ENCODE results near the gene MCM7.
"Not testable (repeated sequence)": the region's sequence is repeated elsewhere in the genome, so short reads cannot be mapped to it uniquely, and the experiment has no call there.

The MCM7 gene

GRCh38 chr7:100101016-100101862 lies at the start of gene MCM7, which contains the start of gene AP4M1:
Gene MCM7, minus strand, starts transcription at chr7:100101397. Its CDS starts 103 bp downstream, at chr7:100101294.
Gene AP4M1, plus strand, starts transcription at chr7:100101643. Its CDS starts 72 bp downstream, at chr7:100101715.
- Histone ChIP-seq H3K9me3 (no peaks in the 10 kb centered on the region), H3K4me3 (peak within 1 kb of the TSS; percentile 92 to 98), H3K4me1 (peaks cover 0 to 24% (median 18%) of the 10 kb centered on the region in 4 donors), H3K27ac (peak within 1 kb of the TSS; percentile 91 to 99), H3K27me3 (no peaks in the 10 kb centered on the region), H3K36me3 (peaks cover 49 to 70% (median 54%) of the 10 kb centered on the region in 3 donors)
- TF ChIP-seq CTCF (IDR thresholded peaks at IDR 0.05) = no peak
- intact Hi-C loops (cut with DNase I; ENCODE audit: low total_unique reads) = loop anchor here (2.0 kb wide), 1 partner anchor 26 kb away; the partner anchor contains the start of gene MBLAC1
- peak; percentile 98 to 100 for DNase-seq

GRCh38 chr7:100148559-100149328 lies 47.5 kb upstream of the MCM7 start, which contains the start of gene LAMTOR4:
Gene LAMTOR4, plus strand, starts transcription at chr7:100148918. Its CDS starts 55 bp downstream, at chr7:100148973.
- H3K4me3 ChIP-seq = peak within 1 kb of the TSS; percentile 88 to 91
- H3K27ac ChIP-seq = peak within 1 kb of the TSS; percentile 89 to 91
- peaks cover 4 to 17% (median 13%) of the 10 kb centered on the region in 4 donors for H3K4me1 ChIP-seq
- peaks cover 0 to 20% (median 6%) of the 10 kb centered on the region in 3 donors for H3K36me3 ChIP-seq
- no peaks in the 10 kb centered on the region for H3K27me3 ChIP-seq
- no peaks in the 10 kb centered on the region for H3K9me3 ChIP-seq
- peak in 1 of 2 experiments; percentile 15 for TF ChIP-seq CTCF (IDR thresholded peaks at IDR 0.05)
- peak; percentile 100 for DNase-seq
- intact Hi-C loops (cut with DNase I; ENCODE audit: low total_unique reads) = loop anchor here (10.0 kb wide), 1 partner anchor 234 kb away; the partner anchor contains the start of gene TRIM4

GRCh38 chr7:100148225-100148558 lies 47.0 kb upstream of the MCM7 start:
- TF ChIP-seq CTCF (IDR thresholded peaks at IDR 0.05) = no peak
- DNase-seq = no peak
- Histone ChIP-seq H3K36me3 (peaks cover 0 to 14% (median under 1%) of the 10 kb centered on the region in 3 donors), H3K4me1 (peaks cover 4 to 17% (median 13%) of the 10 kb centered on the region in 4 donors), H3K27ac (peak overlapping the region; percentile 89 to 91), H3K9me3 (no peaks in the 10 kb centered on the region), H3K4me3 (peak overlapping the region; percentile 88 to 91), H3K27me3 (no peaks in the 10 kb centered on the region)
- intact Hi-C loops (cut with DNase I; ENCODE audit: low total_unique reads) = loop anchor here (10.0 kb wide), 1 partner anchor 233 kb away; the partner anchor contains the start of gene TRIM4

- H3K9me3 ChIP-seq = no peaks in the 10 kb centered on the region
- peaks cover 4 to 17% (median 13%) of the 10 kb centered on the region in 4 donors for H3K4me1 ChIP-seq
- H3K27ac ChIP-seq = no peak overlapping the region
- intact Hi-C loops (cut with DNase I; ENCODE audit: low total_unique reads) = loop anchor here (10.0 kb wide), 1 partner anchor 232 kb away; the partner anchor contains the start of gene TRIM4
- DNase-seq = no peak
- H3K36me3 ChIP-seq = peaks cover 0 to 8% (median 0%) of the 10 kb centered on the region in 3 donors
- TF ChIP-seq CTCF (IDR thresholded peaks at IDR 0.05) = no peak
- no peaks in the 10 kb centered on the region for H3K27me3 ChIP-seq
- no peak overlapping the region for H3K4me3 ChIP-seq
Measured at GRCh38 chr7:100147278-100147677, 46.1 kb upstream of the MCM7 start.

GRCh38 chr7:100146350-100146749 lies 45.2 kb upstream of the MCM7 start:
- not testable (repeated sequence) for DNase-seq, H3K27ac ChIP-seq
- intact Hi-C loops (cut with DNase I; ENCODE audit: low total_unique reads) = loop anchor here (10.0 kb wide), 1 partner anchor 232 kb away; the partner anchor contains the start of gene TRIM4

More at GRCh38 chr7:100146350-100146749, 45.2 kb upstream of the MCM7 start:
- not testable (repeated sequence) for H3K27me3 ChIP-seq, H3K36me3 ChIP-seq, H3K4me3 ChIP-seq, H3K9me3 ChIP-seq
- H3K4me1 ChIP-seq = peaks cover 4 to 17% (median 13%) of the 10 kb centered on the region in 4 donors
